Peyer's patch (tissue), 4 donors: Measurements from ENCODE around the gene PRAMEF15. TPM values are rescaled to one million over a fixed set of nuclear protein-coding genes. Genes with fewer than 3 reads are reported as not detected.
"Not testable (repeated sequence)": the region's sequence is repeated elsewhere in the genome, so short reads cannot be mapped to it uniquely, and the experiment has no call there.

Experiments
- DNase-seq, 3 donors: peaks; one replicate each; pipeline ENCODE4 v3.0.0-alpha.2; 2017 to 2019
- H3K27ac ChIP-seq, 4 donors: fragments of 200-600 bp; sonication (generic); one replicate each; pipeline ENCODE4 v1.5.1; 2016 to 2019
- H3K27me3 ChIP-seq, 2 donors: fragments of 200-600 bp; sonication (generic); one replicate each; pipeline ENCODE4 v1.5.1; 2019
- H3K36me3 ChIP-seq, 3 donors: fragments of 200-600 bp; sonication (generic); one replicate each; pipeline ENCODE4 v1.5.1; 2016 to 2019
- H3K4me1 ChIP-seq, 4 donors: fragments of 200-600 bp; sonication (generic); one replicate each; pipeline ENCODE4 v1.5.1; 2016 to 2019
- H3K4me3 ChIP-seq, 4 donors: fragments of 200-600 bp; sonication (generic); 1 replicate in 3 of 4; 2 replicates in 1 of 4; pipeline ENCODE4 v1.5.1; 2016 to 2019; ENCODE audit warnings: mild to moderate bottlenecking in 1 of 4
- H3K9me3 ChIP-seq, 4 donors: fragments of 200-600 bp; sonication (generic); one replicate each; pipeline ENCODE4 v1.5.1; 2016 to 2019; ENCODE audit warnings: mild to moderate bottlenecking in 1 of 4
- total RNA-seq, 4 donors: library from RNA; depleted of rRNA; stranded (reverse); fragments of >200 nt; gene quantifications; one replicate each; pipeline ENCODE4 v1.1.0, GENCODE V29; 2016

The PRAMEF15 gene
- not detected for total RNA-seq

DNA sequence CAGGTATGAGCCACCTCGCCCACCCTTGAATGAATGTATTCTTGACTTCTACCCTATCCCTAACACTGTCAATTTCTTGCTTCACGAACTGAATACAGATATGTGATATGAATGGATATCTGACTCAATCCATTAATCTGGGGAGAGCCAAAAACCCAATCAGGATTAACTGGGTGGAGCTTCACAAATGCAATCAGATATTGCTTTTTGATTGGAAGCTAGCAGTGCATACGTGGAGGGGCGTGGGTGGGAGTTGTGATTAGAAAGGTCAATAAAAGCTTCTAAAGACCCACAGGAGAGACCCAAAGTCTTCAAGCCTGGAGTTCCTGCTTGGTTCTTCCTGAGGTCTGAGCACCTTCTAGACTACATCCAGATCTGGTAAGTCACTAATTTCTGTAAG, at the start of gene PRAMEF15:
Gene PRAMEF15, plus strand, starts transcription at position 301 of the 400 bp plus-strand sequence. CDS start 2,827 bp downstream, outside the sequence.
- not testable (repeated sequence) for H3K36me3 ChIP-seq, H3K9me3 ChIP-seq, H3K27me3 ChIP-seq, DNase-seq, H3K27ac ChIP-seq, H3K4me1 ChIP-seq, H3K4me3 ChIP-seq

DNA sequence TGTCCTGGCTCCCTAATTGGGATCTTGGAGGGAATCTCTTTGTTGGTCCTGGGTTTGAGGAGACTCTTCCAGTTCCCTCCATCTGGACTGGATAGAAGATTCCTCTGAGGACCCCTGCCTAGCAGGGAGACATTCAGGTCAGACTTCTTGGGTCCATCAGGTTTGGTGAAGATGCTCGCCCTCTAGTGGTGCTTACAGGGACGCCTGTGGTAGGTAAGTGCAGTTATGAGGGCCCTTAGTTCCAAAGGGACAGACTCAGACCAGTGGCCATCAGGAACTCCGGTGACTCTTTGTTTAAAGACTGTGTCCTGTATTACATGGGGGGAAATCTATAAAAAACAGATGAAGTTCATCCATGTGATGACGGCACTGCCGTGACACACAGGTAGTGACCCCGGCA, 38.4 kb upstream of the PRAMEF15 start:
- not testable (repeated sequence) for H3K27me3 ChIP-seq, H3K27ac ChIP-seq, H3K9me3 ChIP-seq, DNase-seq, H3K36me3 ChIP-seq, H3K4me1 ChIP-seq, H3K4me3 ChIP-seq

DNA sequence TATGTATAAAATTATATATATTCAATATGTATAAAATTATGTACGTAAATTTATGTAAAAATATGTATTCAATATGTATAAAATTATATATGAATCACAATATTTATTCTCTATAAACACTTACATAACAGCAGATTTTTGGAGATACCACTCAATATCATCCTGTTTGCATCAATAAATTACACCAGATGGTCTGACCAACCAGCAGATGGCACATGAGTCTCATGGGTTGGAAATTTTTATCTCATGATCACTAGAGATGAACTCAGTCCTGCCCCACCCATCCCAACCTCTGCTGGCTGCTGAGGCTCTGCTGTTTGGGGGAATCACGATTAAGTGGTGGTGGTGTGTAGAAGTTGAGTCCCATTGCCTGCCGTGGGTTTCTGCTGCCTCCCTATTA, 35.8 kb upstream of the PRAMEF15 start:
- not testable (repeated sequence) for H3K27ac ChIP-seq, H3K9me3 ChIP-seq

DNA sequence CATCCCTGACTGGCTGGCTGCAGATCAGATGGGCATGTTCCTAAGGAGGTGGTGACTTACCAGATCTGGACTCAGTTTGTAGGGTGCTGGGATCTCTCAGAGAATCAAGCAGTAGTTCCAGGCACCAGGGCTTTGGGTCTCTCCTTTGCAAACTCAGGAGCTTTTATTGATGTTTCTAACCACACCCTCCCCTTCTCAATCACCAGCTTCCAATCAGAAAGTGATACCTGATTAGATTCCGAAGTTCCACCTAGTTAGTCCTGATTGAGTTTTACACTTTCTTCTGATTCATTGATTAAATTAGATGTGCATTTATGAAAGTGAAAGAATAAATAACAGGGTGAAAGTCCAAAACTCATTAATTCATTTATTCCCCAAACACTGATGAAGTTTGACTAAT, 30.3 kb upstream of the PRAMEF15 start, which contains the start of gene PRAMEF8:
Gene PRAMEF8, minus strand, starts transcription at position 101 of the 400 bp plus-strand sequence. CDS start 1,046 bp downstream, outside the sequence.
- not testable (repeated sequence) for H3K36me3 ChIP-seq, DNase-seq, H3K27ac ChIP-seq, H3K9me3 ChIP-seq, H3K27me3 ChIP-seq, H3K4me3 ChIP-seq, H3K4me1 ChIP-seq

More for the DNA sequence above, 35.8 kb upstream of the PRAMEF15 start:
- H3K4me3 ChIP-seq, H3K4me1 ChIP-seq, DNase-seq, H3K36me3 ChIP-seq, H3K27me3 ChIP-seq: not testable (repeated sequence)

DNA sequence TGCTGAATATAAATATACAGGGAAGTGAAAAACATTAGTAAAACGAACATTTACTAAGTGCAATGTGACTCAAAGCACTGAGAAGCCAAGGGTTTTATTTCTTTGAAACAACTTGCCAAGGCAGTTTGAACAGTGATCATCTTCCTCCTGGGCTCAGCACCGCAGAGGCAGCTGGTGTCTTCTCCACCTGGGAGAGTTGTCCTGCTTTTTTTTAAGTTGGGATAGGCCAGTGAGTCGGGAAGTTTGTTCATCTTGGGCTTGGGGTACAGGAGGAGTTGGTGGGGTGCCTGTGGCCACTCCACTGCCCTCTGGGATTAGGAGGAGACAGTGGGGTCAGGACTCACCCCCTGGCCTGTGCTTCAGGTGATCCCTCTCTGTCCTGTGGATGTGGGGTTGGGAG, 26.4 kb upstream of the PRAMEF15 start:
- H3K27me3 ChIP-seq, H3K9me3 ChIP-seq: not testable (repeated sequence)

DNA sequence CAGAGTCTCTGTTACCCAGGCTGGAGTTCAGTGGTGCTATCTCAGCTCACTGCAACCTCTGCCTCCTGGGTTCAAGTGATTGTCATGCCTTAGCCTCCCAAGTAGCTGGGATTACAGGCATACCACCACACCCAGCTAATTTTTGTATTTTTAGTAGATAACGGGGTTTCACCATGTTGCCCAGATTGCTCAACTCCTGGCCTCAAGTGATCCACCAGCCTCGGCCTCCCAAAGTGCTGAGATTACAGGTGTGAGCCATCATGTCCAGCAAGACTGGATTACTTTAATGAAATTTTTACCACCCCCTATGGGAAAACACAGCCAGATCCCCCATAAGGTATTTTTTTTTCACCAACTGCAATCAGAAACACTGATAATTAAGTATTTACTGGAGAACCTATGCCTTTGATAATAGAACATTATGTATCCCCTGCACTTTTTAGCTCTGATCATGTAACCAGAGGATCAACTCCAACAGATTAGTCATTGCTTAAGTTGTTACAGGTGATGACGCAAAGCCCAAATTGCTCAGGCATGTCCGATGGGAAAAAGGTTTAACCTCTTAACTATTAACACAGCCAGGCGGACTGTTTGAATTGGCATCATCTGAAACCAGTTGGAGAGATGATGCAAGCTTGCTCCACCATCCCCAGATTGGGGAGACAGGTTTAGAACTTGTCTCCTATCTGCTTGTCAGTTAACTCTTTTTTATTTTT, 18.0 kb upstream of the PRAMEF15 start:
- not testable (repeated sequence) for H3K36me3 ChIP-seq, H3K4me1 ChIP-seq, H3K9me3 ChIP-seq, H3K27ac ChIP-seq, H3K27me3 ChIP-seq, DNase-seq, H3K4me3 ChIP-seq

More for the DNA sequence above, 26.4 kb upstream of the PRAMEF15 start:
- DNase-seq, H3K27ac ChIP-seq, H3K36me3 ChIP-seq, H3K4me1 ChIP-seq, H3K4me3 ChIP-seq: not testable (repeated sequence)

DNA sequence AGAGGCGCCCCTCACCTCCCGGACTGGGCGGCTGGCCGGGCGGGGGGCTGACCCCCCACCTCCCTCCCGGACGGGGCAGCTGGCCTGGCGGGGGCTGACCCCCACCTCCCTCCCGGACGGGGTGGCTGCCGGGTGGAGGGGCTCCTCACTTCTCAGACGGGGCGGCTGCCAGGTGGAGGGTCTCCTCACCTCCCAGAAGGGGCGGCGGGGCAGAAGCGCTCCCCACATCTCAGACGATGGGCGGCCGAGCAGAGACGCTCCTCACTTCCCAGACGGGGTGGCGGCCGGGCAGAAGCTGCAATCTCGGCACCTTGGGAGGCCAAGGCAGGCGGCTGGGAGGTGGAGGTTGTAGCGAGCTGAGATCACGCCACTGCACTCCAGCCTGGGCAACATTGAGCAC, 16.7 kb upstream of the PRAMEF15 start:
- not testable (repeated sequence) for H3K36me3 ChIP-seq, H3K4me1 ChIP-seq, H3K27ac ChIP-seq, H3K27me3 ChIP-seq, DNase-seq, H3K4me3 ChIP-seq, H3K9me3 ChIP-seq

DNA sequence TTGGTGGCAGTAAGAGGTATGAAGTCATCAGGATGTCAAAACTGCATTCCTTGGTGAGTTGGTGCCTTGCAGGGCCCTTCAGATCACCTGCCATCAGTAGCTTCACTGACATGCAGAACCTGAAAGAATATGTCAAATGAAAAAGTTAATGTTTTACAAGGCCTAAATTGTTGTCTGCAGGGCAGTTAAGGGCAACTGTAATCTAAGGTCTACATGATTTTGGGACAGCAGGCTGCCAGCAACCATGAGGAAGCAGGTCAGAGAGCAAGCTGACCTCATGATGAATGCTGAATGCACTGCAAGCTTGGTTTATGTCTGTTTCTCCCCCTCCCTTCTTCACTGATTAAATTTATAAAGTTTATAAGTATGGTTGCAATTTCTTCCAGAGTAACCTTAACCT, 13.2 kb upstream of the PRAMEF15 start:
- H3K4me1 ChIP-seq, H3K36me3 ChIP-seq, H3K4me3 ChIP-seq, DNase-seq, H3K27ac ChIP-seq, H3K9me3 ChIP-seq, H3K27me3 ChIP-seq: not testable (repeated sequence)

DNA sequence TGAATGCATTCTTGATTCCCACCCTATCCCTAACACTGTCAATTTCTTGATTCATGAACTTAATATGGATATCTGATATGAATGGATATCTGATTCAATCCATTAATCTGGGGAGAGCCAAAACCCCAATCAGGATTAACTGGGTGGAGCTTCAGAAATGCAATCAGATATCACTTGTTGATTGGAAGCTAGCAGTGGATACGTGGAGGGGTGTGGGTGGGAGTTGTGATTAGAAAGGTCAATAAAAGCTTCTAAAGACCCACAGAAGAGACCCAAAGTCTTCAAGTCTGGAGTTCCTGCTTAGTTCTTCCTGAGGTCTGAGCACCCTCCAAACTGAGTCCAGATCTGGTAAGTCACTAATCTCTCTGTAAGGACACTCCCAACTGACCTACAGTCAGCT, 12.1 kb upstream of the PRAMEF15 start, which contains the start of gene PRAMEF33:
Gene PRAMEF33, plus strand, starts transcription at position 301 of the 400 bp plus-strand sequence. CDS start 2,416 bp downstream, outside the sequence.
- not testable (repeated sequence) for H3K36me3 ChIP-seq, H3K9me3 ChIP-seq, H3K4me3 ChIP-seq, H3K27ac ChIP-seq, DNase-seq, H3K27me3 ChIP-seq, H3K4me1 ChIP-seq

DNA sequence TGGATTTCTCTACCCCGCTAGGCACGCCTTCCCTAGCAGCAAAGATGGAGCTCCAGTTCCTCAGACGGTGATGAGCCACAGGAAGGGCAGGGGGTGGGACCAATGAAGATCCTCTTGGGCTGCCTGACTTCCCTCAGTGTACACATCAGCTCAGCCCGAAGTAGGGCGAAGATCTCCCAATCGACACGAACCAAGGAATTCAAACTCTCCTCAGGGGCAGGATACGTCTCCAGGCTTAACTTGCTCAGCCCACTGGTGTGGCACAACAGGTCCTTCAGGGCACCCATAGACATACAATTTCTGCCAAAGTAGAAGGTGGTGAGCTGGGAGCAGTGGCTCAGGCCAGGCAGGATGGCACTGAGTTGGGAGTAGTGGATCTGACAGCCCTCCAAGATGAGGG, 27.1 kb downstream of the PRAMEF15 start:
- DNase-seq, H3K27ac ChIP-seq, H3K9me3 ChIP-seq, H3K27me3 ChIP-seq, H3K4me3 ChIP-seq, H3K4me1 ChIP-seq, H3K36me3 ChIP-seq: not testable (repeated sequence)

DNA sequence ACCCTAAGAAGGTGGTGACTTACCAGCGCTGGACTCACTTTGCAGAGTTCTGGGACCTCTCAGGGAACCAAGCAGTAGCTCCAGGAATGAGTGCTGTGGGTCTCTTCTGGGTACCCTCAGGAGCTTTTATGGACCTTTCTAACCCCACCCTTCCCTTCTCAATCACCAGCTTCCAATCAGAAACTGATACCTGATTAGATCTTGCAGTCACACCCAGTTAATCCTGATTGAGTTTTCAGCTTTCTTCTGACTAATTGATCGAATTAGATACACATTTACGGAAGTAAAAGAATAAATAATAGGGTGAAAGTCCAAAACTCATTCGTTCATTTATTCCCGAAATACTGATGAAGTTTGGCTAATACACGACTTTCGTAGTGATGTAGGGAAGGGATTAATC, 31.7 kb downstream of the PRAMEF15 start, which contains the start of gene PRAMEF14:
Gene PRAMEF14, minus strand, starts transcription at position 101 of the 400 bp plus-strand sequence. CDS start 1,820 bp downstream, outside the sequence.
- not testable (repeated sequence) for H3K27ac ChIP-seq, H3K9me3 ChIP-seq, H3K27me3 ChIP-seq, H3K4me1 ChIP-seq, DNase-seq, H3K36me3 ChIP-seq, H3K4me3 ChIP-seq

DNA sequence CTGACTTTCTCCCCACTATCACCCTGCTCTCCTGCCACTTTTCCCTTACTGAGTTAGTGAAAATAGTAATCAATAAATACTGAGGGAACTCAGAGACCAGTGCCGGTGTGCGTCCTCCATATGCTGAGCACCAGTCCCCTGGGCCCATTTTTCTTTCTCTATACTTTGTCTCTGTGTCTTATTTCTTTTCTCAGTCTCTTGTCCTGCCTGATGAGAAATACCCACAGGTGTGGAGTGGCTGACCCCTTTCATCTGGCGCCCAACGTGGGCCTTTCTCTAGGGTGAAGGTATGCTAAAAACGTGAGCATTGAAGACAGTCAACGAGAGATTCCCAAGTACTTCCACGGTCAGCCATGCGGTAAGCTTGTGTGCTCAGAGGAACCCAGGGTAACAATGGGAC, 38.1 kb downstream of the PRAMEF15 start:
- not testable (repeated sequence) for H3K9me3 ChIP-seq, H3K4me3 ChIP-seq, H3K27ac ChIP-seq, DNase-seq, H3K4me1 ChIP-seq, H3K36me3 ChIP-seq, H3K27me3 ChIP-seq

DNA sequence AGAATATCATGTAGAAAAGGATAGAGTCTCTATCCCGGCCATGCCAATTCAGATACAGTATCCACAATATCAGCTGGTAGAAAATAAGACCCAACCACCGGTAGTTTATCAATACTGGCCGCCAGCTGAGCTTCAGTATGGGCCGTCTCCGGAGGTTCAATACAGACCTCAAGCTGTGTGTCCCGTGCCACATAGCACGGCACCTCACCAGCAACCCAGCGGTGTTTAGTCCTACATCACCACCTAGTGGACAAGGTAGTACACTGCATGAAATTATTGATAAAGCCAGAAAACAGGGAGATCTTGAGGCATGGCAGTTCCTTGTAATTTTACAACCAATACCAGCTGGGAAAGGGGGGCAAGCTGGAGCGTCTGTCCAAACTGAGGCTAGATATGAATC, 39.1 kb downstream of the PRAMEF15 start:
- H3K27me3 ChIP-seq, H3K9me3 ChIP-seq, DNase-seq, H3K27ac ChIP-seq, H3K4me1 ChIP-seq, H3K4me3 ChIP-seq, H3K36me3 ChIP-seq: not testable (repeated sequence)
